Measurements from ENCODE around the gene KIAA1958.

Gene KIAA1958

GRCh38 chr9:112531666-112532282 lies 45.1 kb downstream of the KIAA1958 start:
- no peak for DNase-seq

GRCh38 chr9:112532427-112532826 lies 45.8 kb downstream of the KIAA1958 start:
- DNase-seq, result no peak

DNA sequence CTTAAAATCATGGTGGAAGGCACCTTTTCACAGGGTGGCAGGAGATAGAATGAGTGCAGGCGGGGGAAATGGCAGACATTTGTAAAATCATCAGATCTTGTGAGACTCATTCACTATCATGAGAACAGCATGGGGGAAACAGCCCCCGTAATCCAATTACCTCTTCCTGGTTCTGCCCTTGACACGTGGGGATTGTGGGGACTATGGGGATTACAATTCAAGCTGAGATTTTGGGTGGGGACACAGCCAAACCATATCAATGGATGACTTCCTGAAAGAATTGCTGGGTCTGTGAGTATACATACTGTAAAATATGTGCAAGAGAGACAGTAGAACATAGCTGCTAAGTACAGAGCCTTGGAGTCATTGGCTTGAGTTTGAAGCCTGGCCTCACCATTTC lies 47.0 kb downstream of the KIAA1958 start:
- DNase-seq, result no peak

DNA sequence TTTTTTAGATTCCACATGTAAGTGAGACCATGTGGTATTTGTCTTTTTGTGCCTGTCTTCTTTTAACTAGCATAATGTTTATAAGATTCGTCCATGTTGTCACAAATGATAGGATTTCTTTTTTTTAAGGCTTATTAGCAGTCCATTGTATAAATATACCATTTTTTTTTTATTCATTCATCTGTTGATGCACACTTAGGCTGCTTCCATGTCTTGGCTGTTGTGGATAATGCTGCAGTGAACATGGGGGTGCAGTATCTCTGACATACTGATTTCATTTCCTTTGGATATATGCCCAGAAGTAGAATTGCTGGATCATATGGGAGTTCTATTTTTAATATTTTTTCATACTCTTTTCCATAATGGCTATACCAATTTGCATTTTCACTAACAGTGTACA lies 48.7 kb downstream of the KIAA1958 start:
- DNase-seq, result no peak

DNA sequence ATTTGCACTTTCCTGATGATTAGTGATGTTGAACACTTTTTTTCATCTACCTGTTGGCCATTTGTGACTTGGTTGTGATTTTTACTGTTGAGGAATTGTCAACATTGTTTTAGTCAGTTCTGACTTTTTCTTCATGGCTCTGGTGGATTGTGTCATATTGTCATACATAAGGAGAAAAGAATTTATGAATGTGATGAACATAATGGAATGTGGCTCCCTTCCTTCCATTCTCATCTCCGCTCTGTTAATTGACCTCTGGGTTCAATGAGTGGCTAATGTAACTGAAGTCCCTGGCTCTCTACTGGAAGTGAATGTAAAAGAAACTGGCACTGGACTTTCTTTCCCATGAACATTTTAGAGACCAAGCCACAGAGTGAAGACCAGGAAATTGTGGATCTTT lies 49.2 kb downstream of the KIAA1958 start:
- no peak for DNase-seq

DNA sequence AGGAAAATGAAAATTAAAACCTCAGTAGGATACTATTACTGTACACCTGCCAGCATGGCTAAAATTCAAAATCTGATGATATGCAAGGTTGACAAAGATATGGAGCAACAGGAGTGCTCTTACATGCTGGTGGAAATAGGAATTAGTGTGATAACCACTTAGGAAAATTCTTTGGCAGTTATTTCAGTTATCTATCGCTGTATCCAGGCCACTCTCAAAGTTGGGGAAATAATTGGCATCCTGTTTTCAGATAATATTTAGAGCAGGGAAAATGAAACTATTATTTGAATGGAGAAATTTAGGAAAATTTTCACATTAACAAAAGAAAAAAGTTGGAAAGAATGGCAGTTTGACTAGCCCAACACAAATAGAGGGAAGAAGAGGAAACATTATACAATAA lies 50.9 kb downstream of the KIAA1958 start:
- DNase-seq, result no peak

- DNase-seq, result no peak
These were observed 54.2 kb downstream of the KIAA1958 start for GRCh38 chr9:112540800-112541199.

DNA sequence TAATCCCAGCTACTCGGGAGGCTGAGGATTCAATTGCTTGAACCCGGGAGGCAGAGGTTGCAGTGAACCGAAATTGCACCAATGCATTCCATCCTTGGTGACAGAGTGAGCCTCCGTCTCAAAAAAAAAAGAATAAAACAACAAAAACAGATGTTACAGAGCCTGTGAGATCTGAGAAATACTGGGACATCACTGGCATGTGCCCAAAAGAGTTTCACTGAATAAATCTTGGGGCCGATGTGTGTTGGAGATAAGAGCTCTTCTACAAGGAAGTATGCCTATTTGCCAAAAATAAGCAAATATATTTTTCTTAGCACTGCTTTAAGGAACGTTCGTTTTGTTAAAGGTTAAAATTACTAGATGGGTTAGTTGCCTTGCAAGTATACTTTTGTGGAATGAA lies 55.1 kb downstream of the KIAA1958 start:
- DNase-seq, result no peak

DNA sequence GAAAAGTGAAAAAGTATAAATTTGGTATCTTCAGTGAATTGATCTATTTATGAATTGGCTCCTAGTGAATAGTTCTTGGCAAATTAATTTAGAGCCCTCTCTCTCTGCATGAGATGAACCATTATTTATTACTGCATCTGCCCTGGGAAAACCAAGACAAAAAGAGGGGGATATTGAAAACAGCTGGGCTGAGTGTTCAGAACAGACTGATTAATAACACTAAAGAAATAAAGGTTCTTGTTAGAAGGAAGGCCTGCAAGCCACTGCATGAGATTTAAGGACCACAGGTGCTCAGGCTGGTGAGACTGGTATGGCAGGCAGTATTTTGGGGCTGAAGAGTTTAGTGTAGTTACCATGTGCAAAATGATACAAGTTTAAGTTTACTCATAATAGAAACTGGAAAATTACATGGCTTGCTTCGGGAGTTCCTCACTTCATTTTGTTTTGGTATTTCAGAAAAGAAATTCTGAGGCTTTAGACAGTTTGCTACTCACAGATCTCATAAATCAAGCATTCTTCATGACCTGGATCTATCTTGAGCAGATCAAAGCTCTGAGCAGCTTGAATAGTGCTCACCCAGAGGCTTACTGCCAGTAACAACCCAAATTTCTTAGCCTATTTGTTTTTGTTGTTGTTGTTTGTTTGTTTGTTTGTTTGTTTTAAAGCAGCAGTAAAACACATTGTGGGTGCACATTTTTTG lies 56.1 kb downstream of the KIAA1958 start:
- DNase-seq, result no peak

DNA sequence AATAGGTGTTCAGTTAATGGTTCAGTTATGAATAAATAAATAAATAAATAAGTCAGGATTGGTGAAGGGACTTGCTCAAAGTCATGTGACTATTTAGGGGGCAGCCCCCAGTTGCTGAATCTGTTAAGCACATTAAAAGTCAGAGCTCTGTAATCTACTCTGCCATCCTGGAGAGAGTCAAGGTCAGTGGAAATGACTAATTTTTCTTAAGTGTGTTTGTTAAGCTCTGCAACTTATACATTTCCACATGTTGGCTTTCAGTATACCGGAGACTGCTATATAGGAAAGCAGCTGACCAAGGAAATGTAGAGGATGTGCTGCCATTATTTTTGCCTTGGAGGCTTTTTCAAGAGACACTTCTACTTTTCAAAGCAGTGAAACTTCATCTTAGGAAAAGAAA lies 57.9 kb downstream of the KIAA1958 start:
- no peak for DNase-seq

DNA sequence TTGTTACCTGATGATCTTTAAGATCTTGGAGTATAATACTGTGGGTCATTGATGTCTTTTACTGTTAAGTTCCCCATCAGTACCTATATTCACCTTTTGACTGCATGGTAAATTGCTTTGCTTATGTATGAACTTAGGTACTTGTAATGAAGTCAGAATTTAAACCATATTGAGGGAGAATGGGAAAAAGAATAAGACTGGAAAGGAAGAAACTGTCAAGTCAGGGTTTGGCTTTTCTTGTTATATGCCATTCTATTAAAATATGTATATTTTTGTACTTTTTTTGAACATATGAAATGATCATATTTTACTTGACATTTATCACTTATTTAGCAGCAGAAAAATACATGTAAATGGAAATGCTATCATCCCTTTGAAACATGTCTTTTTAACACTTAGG lies 58.6 kb downstream of the KIAA1958 start:
- DNase-seq, result no peak

GRCh38 chr9:112546149-112547012 lies 59.8 kb downstream of the KIAA1958 start:
- no peak for DNase-seq

DNA sequence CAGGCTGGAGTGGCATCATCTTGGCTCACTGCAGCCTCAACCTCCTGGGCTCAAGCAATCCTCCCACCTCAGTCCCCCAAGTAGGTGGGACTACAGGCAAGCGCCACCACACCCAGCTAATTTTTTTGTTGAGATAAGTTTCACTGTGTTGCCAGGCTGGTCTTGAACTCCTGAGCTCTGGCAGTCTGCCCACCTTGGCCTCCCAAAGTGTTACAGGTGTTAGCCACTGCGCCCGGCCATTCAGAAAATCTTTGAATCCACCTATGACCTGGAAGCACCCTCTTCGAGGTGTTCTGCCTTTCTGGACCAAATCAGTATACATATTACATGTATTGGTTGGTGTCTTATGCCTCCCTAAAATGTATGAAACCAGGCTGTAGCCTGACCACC lies 61.4 kb downstream of the KIAA1958 start:
- DNase-seq, result no peak

DNA sequence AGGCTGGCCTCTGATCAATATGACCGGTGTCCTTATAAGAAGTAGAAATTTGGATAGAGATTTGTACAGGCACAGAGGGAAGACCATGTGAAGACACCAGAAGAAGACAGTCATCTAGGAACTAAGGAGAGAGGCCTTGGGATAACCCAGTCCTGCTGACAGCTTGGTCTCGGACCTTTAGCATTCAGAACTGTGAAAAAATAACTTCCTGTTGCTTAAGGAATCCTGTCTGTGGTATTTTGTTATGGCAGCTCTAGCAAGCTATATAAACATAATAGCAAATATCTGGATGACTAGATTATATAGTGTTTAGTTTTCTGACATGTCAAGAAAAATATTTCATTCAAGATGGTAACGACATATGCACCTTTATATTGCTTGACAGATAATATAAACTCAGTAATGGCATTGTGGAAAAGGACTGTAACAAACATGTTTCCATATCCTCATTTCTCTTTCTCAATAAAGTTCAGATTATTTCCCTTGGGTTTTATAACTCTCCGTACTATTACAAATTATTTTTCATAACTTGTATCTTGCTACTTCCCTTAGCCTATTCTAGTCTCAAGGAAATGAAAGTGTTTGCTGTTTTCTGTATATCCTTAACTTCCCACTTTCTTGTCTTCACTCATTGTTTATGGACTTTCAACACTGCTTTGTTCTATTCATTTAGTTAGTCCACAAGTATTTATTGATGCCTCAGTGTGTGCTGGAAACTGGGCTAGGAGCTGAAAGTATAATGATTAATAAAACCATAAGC lies 62.4 kb downstream of the KIAA1958 start:
- no peak for DNase-seq

GRCh38 chr9:112550531-112550930 lies 63.9 kb downstream of the KIAA1958 start:
- DNase-seq, result no peak

DNA sequence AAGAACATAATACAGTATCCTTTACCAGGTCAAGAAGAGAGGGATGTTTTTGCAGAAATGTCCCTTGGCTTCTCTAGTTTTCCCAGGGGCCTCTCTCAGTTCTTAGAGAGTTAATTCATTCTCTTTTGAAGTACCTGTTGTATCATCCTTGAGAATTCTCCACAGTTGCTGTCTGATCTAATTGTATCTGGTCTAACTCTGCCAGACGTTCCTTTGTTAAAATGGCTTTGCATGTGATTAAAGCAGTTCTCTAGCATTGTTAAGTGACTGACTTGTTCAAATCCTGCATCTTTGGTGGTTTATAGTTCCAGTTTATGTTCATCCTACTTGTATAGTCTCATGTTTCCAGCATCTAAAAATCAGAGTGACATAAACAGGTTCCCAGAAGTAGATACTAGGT lies 65.0 kb downstream of the KIAA1958 start:
- no peak for DNase-seq

- no peak for DNase-seq
These were observed 65.8 kb downstream of the KIAA1958 start for GRCh38 chr9:112552229-112553056.

GRCh38 chr9:112553256-112553826 lies 66.7 kb downstream of the KIAA1958 start:
- no peak for DNase-seq

DNA sequence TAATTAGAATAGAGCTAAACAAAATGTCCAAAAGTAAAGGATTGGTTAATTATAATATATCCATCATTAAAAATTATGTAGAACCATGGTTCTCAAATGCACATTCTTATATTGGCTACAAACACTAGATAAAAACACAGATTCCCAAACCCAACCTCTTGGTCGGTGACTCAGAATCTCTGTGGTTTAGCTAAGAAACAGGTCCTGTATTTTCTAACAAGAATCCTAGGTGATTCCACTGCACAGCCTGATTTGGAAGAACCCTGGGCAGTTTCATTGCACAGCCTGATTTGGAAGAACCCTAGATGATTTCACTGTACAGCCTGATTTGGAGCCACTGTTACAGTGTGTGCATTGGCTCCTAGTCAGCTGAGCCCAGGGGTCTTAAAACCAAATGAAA lies 67.9 kb downstream of the KIAA1958 start:
- no peak for DNase-seq

- no peak for DNase-seq
These were observed 68.5 kb downstream of the KIAA1958 start for GRCh38 chr9:112555101-112555643.

DNA sequence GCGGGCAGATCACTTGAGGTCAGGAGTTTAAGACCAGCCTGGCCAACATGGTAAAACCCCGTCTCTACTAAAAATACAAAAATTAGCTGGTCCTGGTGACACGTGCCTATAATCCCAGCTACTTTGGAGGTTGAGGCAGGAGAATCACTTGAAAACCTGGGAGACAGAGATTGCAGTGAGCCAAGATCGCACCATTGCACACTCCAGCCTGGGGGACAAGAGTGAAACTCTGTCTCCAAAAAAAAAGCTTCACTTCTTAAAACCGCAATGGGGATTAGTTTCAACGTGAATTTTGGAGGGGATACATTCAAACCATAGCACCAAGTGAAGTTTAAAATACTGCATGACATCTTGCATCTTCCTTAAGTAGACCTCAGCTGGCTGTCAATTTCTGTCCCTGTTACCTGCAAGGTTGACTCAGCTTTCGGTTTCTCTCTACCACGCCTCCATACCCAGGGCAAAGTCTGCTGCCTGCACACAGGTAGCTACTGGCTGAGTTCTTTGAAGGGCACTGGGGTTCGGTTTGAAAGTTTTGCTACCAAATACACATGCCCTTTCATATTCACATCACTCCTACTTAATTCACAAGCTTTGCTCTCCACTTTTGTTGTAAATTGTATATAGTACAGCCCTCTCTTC lies 69.3 kb downstream of the KIAA1958 start:
- DNase-seq, result no peak
